Skeletal muscle satellite cell (primary cell): Measurements from ENCODE around the gene ATP2B1.
A peak's percentile ranks its signal among the peaks of the same experiment; 100 is the strongest.

Experiments
- H3K27me3 ChIP-seq: 2 replicates; pipeline ENCODE4 v1.7.0; 2013; ENCODE audit warnings: low read length; ENCODE audit not compliant: control insufficient read depth, insufficient read depth
- H3K36me3 ChIP-seq: 2 replicates; pipeline ENCODE4 v1.7.0; 2013; ENCODE audit warnings: mild to moderate bottlenecking, control low read depth, low read length; ENCODE audit not compliant: insufficient read depth
- H3K4me1 ChIP-seq: 2 replicates; pipeline ENCODE4 v1.7.0; 2013; ENCODE audit warnings: low read length; ENCODE audit not compliant: control insufficient read depth, insufficient read depth
- H3K4me2 ChIP-seq: 2 replicates; pipeline ENCODE4 v1.7.0; 2013; ENCODE audit warnings: mild to moderate bottlenecking, low read length
- H3K4me3 ChIP-seq: 2 replicates; pipeline ENCODE4 v1.7.0; 2013; ENCODE audit warnings: low read length
- H3K9ac ChIP-seq: 2 replicates; pipeline ENCODE4 v1.7.0; 2013; ENCODE audit warnings: mild to moderate bottlenecking, low read depth, low read length, moderate library complexity
- H3K9me3 ChIP-seq: replicated peaks from 2 replicates; pipeline ENCODE4 v1.7.0; 2013; ENCODE audit warnings: mild to moderate bottlenecking, control low read depth, low read length

Gene ATP2B1

GRCh38 chr12:89685363-89685972 is 23.2 kb downstream of the ATP2B1 start:
- Histone ChIP-seq H3K4me1 (peaks cover 26% of the 10 kb centered on the region), H3K4me3 (no peak overlapping the region), H3K36me3 (peaks cover 22% of the 10 kb centered on the region), H3K9ac (no peak overlapping the region), H3K4me2 (peak overlapping the region; percentile 10), H3K9me3 (no peaks in the 10 kb centered on the region), H3K27me3 (no peaks in the 10 kb centered on the region)

GRCh38 chr12:89684136-89684535 is 24.5 kb downstream of the ATP2B1 start:
- peaks cover 22% of the 10 kb centered on the region for H3K36me3 ChIP-seq
- peak overlapping the region; percentile 2 for H3K4me2 ChIP-seq
- no peak overlapping the region for H3K4me3 ChIP-seq
- H3K27me3 ChIP-seq = no peaks in the 10 kb centered on the region
- no peaks in the 10 kb centered on the region for H3K9me3 ChIP-seq
- H3K9ac ChIP-seq = no peak overlapping the region
- H3K4me1 ChIP-seq = peaks cover 13% of the 10 kb centered on the region

- Histone ChIP-seq H3K4me2 (no peak overlapping the region), H3K27me3 (no peaks in the 10 kb centered on the region), H3K9ac (no peak overlapping the region), H3K4me1 (peaks cover 7% of the 10 kb centered on the region), H3K9me3 (no peaks in the 10 kb centered on the region), H3K36me3 (peaks cover 14% of the 10 kb centered on the region), H3K4me3 (no peak overlapping the region)
Observed at GRCh38 chr12:89682284-89682683, 26.4 kb downstream of the ATP2B1 start.

DNA sequence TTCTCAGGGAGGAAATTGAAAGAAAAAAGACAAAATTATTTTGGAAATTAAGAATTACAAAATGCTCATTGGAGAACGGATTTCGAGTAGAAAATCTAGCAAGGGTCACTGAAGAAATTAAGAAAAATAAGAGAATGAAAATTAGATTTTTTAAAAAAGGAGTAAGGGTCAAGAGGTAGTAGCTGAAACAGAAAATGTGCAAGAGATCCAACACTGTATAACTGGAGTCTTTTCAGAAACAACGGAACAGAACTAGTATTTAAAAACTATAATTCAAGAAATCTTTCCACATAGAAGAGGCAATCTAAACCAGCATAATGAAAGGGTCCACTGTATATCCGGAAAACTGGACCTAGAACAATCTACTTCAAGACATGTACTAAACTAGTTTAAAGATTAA is 28.2 kb downstream of the ATP2B1 start:
- peaks cover 5% of the 10 kb centered on the region for H3K36me3 ChIP-seq
- H3K27me3 ChIP-seq = no peaks in the 10 kb centered on the region
- H3K4me1 ChIP-seq = peaks cover 15% of the 10 kb centered on the region
- H3K9ac ChIP-seq = no peak overlapping the region
- no peak overlapping the region for H3K4me3 ChIP-seq
- H3K9me3 ChIP-seq = no peaks in the 10 kb centered on the region
- H3K4me2 ChIP-seq = no peak overlapping the region

- peaks cover under 1% of the 10 kb centered on the region for H3K36me3 ChIP-seq
- no peak overlapping the region for H3K4me3 ChIP-seq
- H3K4me2 ChIP-seq = no peak overlapping the region
- no peaks in the 10 kb centered on the region for H3K9me3 ChIP-seq
- H3K9ac ChIP-seq = no peak overlapping the region
- peaks cover 18% of the 10 kb centered on the region for H3K4me1 ChIP-seq
- no peaks in the 10 kb centered on the region for H3K27me3 ChIP-seq
Observed at GRCh38 chr12:89679631-89680030, 29.0 kb downstream of the ATP2B1 start.

GRCh38 chr12:89678225-89678624 is 30.4 kb downstream of the ATP2B1 start:
- Histone ChIP-seq H3K36me3 (peaks cover 8% of the 10 kb centered on the region), H3K4me2 (peak overlapping the region; percentile 11), H3K9ac (no peak overlapping the region), H3K9me3 (no peaks in the 10 kb centered on the region), H3K4me3 (no peak overlapping the region), H3K27me3 (no peaks in the 10 kb centered on the region), H3K4me1 (peaks cover 21% of the 10 kb centered on the region)

DNA sequence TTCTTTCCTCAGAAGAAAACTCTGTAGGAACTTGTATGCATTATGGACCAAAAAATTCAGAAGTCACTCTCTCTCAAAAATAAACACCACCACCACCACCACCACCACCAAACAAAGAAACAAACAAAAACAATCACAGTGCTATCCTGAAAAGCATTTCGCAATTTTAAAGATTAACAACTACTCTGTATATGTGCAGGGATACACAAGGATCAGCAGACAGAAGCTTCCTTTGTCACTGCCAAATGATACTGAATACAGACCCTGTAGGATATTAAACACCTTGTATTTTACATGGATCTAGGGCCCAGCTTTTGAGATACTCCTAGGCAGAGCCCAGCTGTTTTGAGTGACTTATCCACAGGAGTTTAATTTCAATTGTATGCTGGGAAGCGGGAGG is 31.7 kb downstream of the ATP2B1 start:
- Histone ChIP-seq H3K9ac (no peak overlapping the region), H3K4me2 (no peak overlapping the region), H3K9me3 (no peaks in the 10 kb centered on the region), H3K4me1 (peaks cover 21% of the 10 kb centered on the region), H3K4me3 (no peak overlapping the region), H3K27me3 (no peaks in the 10 kb centered on the region), H3K36me3 (peaks cover 8% of the 10 kb centered on the region)

- peaks cover 13% of the 10 kb centered on the region for H3K36me3 ChIP-seq
Observed at GRCh38 chr12:89674326-89674942, 34.2 kb downstream of the ATP2B1 start.

DNA sequence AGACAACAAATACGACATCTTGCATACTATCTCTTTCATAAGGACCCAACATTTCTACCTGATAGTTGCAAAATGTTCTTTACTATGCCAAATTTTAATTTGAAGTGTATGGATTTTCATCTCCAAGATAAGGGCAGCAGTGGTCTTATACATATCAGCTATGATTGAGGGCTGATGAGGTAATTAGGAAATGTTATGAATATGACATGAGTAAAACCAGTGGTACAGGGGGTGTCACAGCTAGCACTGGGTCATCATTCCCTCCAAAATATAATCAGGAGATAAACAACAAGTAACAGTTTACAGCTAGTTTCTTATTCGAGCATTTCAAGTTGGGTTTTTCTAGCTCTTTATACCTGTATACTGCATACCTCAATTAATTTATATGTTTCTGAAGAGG is 35.0 kb downstream of the ATP2B1 start:
- H3K4me1 ChIP-seq = peaks cover 29% of the 10 kb centered on the region
- no peaks in the 10 kb centered on the region for H3K27me3 ChIP-seq

More at GRCh38 chr12:89674326-89674942, 34.2 kb downstream of the ATP2B1 start:
- Histone ChIP-seq H3K4me2 (no peak overlapping the region), H3K9ac (no peak overlapping the region), H3K27me3 (no peaks in the 10 kb centered on the region), H3K4me1 (peaks cover 29% of the 10 kb centered on the region), H3K9me3 (no peaks in the 10 kb centered on the region), H3K4me3 (no peak overlapping the region)

GRCh38 chr12:89672589-89672979 is 36.1 kb downstream of the ATP2B1 start:
- no peaks in the 10 kb centered on the region for H3K9me3 ChIP-seq
- no peak overlapping the region for H3K9ac ChIP-seq
- H3K4me1 ChIP-seq = peaks cover 23% of the 10 kb centered on the region
- peaks cover 25% of the 10 kb centered on the region for H3K36me3 ChIP-seq
- H3K4me3 ChIP-seq = no peak overlapping the region
- no peak overlapping the region for H3K4me2 ChIP-seq
- H3K27me3 ChIP-seq = no peaks in the 10 kb centered on the region

More for the DNA sequence above, 35.0 kb downstream of the ATP2B1 start:
- no peak overlapping the region for H3K9ac ChIP-seq
- peaks cover 20% of the 10 kb centered on the region for H3K36me3 ChIP-seq
- H3K4me3 ChIP-seq = no peak overlapping the region
- no peak overlapping the region for H3K4me2 ChIP-seq
- no peaks in the 10 kb centered on the region for H3K9me3 ChIP-seq

- no peaks in the 10 kb centered on the region for H3K9me3 ChIP-seq
- H3K36me3 ChIP-seq = peaks cover 33% of the 10 kb centered on the region
- H3K9ac ChIP-seq = no peak overlapping the region
- peak overlapping the region; percentile 23 for H3K4me2 ChIP-seq
- H3K4me3 ChIP-seq = no peak overlapping the region
- no peaks in the 10 kb centered on the region for H3K27me3 ChIP-seq
- H3K4me1 ChIP-seq = peaks cover 26% of the 10 kb centered on the region
Observed at GRCh38 chr12:89671469-89671868, 37.2 kb downstream of the ATP2B1 start.

DNA sequence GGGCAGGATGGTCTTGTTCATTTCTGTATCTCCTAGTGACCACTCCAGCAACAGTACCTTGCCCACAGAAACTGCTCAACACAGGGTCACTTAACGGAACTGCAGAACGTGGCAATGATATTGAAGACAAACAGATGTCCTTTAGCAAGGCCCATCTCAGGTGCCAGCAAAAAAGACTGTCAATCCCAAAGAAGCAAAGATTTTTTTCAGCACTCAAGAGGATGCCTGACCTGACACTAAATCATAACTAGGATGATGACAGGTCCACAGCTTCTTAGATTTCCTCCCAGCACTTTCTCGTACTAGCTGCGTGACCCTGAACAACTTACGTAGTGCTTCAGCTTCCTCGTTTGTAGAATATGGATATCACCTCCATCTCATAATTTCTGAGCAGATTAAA is 39.4 kb downstream of the ATP2B1 start:
- Histone ChIP-seq H3K9me3 (no peaks in the 10 kb centered on the region), H3K4me3 (no peak overlapping the region), H3K4me2 (no peak overlapping the region), H3K36me3 (peaks cover 36% of the 10 kb centered on the region), H3K9ac (no peak overlapping the region), H3K4me1 (peaks cover 19% of the 10 kb centered on the region), H3K27me3 (no peaks in the 10 kb centered on the region)
